Airway epithelial cell (primary cell): ENCODE data around the gene SF3B6. TPM values are rescaled to one million over a fixed set of nuclear protein-coding genes. Genes with fewer than 3 reads are reported as not detected.

ENCODE experiments used
- total RNA-seq: library from RNA; depleted of rRNA; stranded (reverse); fragments of >200 nt; gene quantifications from 2 replicates; pipeline ENCODE4 v1.2.3, GENCODE V29; 2015

Gene SF3B6, protein sequence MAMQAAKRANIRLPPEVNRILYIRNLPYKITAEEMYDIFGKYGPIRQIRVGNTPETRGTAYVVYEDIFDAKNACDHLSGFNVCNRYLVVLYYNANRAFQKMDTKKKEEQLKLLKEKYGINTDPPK
- total RNA-seq, result 226 and 240 TPM in 2 replicates

DNA sequence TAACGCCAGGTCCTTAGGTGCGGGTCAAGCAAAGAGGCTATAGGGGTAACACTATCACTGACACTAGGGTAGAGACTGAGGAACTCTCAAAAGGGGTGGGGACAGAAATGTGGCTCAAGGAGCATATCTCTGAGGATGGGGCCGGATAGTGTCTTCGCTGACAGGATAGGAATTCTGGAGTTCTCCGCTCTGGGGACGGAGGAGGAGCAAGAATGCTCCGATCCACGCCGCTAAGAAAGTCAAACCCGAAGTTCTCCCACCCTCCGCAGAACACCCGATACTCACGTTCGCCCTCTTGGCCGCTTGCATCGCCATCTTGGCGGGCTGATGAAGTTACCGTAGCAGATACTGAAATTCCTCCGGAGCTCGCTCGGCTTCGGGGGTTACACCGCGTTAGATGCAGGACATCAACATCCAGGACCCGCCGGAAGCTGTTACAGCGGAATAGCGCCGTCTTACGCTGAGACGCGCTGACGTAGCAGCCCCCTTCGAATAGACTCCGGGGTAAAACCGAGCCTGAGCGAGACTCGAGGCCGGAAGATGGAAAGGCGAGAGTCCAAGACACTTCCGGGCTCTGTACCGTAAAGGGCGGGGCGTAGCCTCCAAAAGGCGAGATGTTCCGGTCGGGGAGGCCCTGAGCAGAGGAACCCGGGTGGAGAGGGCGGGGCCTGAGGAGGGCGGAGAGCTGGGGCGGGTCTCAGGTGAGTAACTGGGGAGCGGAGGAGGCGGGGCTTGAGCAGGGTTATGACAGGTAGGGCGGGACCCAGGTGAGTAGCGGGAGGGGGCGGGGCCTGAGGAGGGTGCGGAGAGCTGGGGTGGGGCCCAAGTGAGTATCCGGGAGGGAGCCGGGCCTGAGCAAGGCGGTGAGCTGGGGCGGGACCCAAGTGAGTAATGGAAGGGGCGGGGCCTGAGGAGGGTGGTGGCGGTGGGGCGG is at the start of gene SF3B6:
SF3B6 (minus strand) TSS at position 412 of the 934 bp plus-strand sequence; CDS start at position 315, 97 bp downstream.

GRCh38 chr2:24123195-24123921 is 47.2 kb upstream of the SF3B6 start, which contains the start of the genes FAM228B and PFN4:
Gene FAM228B, plus strand, starts transcription at chr2:24123469. Its CDS starts 893 bp downstream, at chr2:24124362.
Gene PFN4, minus strand, starts transcription at chr2:24123334. Its CDS starts 799 bp downstream, at chr2:24122535.

DNA sequence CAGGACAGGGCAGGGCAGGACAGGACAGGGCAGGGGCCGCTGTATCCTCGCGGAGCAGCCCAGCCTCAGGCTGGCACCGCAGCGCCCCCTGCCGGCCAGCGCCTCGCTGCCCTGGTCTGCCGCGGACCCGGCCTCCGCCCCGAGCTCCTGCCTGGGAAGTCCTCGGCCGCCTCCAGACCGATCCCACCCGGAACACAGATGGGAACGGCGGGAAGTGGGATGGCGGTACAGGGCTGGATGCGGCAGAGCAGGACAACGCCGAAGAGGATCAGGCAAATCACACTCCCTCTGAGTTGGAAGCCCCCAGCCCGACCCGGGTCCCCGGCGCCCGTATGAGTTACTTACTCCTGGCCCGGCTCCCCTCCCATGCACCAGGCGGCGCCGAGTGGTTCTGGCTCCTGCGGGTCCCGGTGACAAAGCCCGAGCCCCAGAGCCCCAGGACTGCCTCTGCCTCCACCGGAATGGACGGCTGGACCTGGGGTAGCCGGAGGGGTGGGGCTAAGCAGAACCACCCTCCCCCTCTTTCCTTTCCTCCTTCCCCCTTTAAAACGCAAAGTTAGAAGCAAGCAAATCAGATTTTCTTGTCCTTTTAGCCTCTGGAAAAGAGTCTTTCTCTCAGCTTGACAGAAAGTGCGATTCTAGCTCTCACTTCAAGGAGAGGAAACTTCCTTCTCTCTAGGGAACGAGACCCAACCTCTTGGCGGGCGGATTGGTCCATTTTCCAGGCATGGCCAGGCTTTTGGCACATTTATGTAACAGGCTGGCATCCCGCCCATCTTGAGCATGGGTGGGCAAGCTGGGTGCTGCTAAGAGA is 8.5 kb upstream of the SF3B6 start, which contains the start of gene TP53I3:
TP53I3 (minus strand) TSS at position 449 of the 814 bp plus-strand sequence. CDS start 508 bp downstream, outside the sequence.

DNA sequence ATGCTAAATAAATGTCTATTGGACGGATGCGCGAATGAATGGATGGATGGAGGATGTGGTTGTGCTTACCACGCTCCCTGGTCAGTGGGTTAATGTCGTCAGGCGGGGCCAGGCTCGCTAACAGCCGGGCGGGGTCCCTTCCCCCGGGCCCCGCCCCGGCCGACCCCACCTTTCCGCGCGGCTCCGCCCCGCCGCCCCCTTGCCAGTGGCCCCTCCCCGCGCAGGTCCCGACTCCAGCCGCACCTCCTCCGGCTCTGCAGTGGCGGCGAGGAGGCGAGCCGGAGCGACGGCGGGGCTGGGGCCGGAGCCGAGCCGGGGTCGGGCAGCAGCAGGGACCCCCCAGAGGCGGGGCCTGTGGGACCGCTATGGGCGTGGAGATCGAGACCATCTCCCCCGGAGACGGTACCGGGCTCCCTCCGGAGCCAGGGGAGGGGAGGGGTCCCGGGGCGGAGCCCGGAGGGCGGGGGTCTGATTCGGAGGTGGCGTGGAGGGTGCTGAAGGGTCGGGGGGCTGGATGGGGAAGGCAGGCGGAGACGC is 26.6 kb downstream of the SF3B6 start, which contains the start of gene FKBP1B:
FKBP1B (plus strand) TSS at position 257 of the 537 bp plus-strand sequence; CDS start at position 366, 109 bp downstream.

GRCh38 chr2:24046930-24047702 is 29.0 kb downstream of the SF3B6 start, which contains the start of gene WDCP:
Gene WDCP, minus strand, starts transcription at chr2:24047391. Its CDS starts 7,897 bp downstream, at chr2:24039494.

Other genes with a start within 250 kb of the SF3B6 start
- gene ATAD2B, start 149.2 kb downstream of the SF3B6 start, total RNA-seq, result 5.4 and 5.6 TPM in 2 replicates
- gene UBXN2A, start 135.9 kb downstream of the SF3B6 start, total RNA-seq, result 5.0 and 12.7 TPM in 2 replicates
- gene MFSD2B, start 66.2 kb downstream of the SF3B6 start, total RNA-seq, result 0.14 TPM in 1 of 2 replicates, not detected in the other
- gene WDCP, start 28.9 kb downstream of the SF3B6 start, total RNA-seq, result 5.4 and 5.5 TPM in 2 replicates
- gene FKBP1B, start 26.6 kb downstream of the SF3B6 start, total RNA-seq, result 25.4 and 29.4 TPM in 2 replicates
- gene TP53I3, start 8.5 kb upstream of the SF3B6 start, total RNA-seq, result 55.0 and 70.7 TPM in 2 replicates
- gene PFN4, start 47.0 kb upstream of the SF3B6 start, total RNA-seq, result not detected in 2 replicates
- 2.0 and 2.3 TPM in 2 replicates for gene FAM228B, start 47.1 kb upstream of the SF3B6 start, total RNA-seq
- 0.28 TPM in 1 of 2 replicates, not detected in the other for gene FAM228A, start 98.7 kb upstream of the SF3B6 start, total RNA-seq